ENCODE data around the gene IMMT.
"Not testable (repeated sequence)": the region's sequence is repeated elsewhere in the genome, so short reads cannot be mapped to it uniquely, and the experiment has no call there.

The IMMT gene

DNA sequence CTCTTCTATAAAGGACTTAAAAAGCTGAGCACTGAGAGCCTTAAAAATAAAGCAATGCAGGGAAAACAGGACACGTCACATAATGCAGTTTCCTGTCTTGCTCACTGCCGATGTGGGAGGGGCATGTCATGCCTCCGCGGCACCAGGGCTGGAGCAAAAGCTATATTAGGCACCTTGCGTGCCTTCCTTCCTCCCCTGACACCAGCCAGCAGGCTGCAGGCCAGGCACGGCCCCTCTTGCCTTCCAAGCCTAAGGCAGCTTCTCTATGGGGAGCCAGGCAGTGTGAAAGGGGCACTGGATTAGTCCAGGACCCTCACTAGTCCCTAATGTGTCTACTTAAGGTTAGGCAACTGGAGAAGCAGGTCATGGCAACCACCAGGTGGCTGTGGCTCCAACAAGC is 30.3 kb upstream of the IMMT start:
- DNase-seq, result no peak

DNA sequence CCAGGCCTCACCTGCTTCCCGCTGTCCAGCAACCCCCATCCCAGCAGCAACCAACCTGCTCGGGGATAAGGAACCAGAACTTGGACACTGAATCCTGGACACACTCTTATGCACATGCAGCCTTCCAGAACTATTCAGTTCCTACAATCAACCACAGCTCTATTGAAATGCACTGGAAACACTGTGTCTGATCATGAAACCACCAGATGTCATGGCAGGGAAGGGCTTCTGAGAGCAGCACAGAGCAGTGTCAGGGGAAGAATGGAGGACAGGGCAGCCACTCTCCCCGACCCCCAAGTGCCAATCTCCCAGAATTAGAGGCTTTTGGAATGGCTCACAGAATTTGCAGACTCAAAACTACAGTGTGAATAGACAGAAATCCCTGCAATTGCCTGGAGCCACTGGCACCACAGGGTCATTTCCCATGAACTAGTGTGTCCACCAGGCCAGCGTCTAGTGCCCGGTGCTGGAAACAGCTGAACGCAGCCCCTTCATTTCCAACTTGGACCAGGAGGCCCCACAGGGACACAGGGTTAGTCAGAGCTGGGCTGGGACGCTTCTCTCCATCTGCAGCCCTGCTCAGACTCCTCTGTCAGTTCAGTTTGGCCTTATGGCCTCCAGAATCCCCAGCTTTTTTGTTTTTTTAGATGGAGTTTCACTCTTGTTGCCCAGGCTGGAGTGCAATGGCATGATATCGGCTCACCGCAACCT is 29.5 kb upstream of the IMMT start:
- DNase-seq, result no peak

DNA sequence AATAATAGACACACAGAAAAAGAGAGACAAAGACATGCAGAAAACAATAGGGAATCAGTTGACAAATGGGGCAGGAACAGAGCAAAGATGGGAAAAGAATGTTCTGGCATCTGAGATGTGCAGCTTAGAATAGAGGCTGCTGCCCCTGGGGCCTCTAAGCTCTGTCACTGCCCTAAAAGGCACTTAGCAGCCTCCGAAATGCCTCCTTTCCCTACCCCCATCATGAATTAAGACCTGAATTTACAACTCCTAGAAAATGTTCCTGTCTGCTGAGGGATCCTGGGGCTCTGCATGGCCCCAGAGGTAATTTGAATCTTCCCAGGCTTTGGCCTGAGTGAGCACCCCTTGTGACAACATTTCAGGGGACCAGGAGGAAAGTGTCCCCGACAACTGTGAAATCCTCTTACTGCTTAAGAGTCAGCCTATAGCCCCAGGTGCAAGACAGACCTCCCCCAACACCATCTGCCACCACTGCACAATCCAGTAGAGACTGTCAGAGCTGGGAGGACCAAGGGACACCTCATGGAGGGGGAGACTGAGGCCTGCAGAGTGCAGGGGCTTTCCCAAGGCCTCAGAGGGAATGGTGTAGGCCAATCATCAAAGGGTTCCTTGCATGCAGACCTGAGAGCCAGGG is 28.8 kb upstream of the IMMT start:
- no peak for DNase-seq

DNA sequence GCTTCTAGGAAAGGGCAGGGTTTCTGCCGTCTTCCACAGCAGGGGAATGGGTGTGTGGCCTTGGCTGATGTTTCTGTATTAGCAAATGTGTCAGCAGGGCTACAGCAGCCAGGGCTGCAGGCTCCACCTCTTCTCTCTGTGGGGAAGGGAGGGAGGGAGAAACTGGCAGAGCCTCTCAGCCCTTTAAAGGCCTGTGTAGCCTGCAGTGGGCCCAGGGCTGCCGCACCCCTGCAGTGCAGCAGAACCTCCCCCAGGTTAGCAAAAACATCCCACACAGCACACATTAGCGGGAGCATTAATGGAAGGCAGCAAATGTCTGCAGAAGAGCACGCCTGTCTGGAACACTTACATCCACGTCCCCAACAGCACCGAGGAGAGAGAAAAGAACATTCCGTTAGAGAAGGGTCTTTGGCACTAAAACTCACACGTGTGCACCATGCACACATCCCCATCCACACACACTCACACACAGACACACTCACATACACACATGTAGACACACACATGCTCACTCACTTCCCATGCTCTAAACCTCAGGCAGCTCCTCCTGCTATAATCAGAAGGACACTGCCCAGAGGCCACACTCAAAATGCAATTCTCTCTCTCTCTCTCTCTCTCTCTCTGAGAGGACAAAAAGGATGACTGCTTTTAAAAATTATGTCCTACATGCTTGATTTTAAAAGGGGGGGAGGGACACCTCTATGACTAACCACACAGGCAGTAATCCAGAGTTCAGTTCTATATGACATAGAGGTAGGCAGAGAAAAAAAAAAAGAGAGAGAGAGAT is 28.1 kb upstream of the IMMT start:
- no peak for DNase-seq

DNA sequence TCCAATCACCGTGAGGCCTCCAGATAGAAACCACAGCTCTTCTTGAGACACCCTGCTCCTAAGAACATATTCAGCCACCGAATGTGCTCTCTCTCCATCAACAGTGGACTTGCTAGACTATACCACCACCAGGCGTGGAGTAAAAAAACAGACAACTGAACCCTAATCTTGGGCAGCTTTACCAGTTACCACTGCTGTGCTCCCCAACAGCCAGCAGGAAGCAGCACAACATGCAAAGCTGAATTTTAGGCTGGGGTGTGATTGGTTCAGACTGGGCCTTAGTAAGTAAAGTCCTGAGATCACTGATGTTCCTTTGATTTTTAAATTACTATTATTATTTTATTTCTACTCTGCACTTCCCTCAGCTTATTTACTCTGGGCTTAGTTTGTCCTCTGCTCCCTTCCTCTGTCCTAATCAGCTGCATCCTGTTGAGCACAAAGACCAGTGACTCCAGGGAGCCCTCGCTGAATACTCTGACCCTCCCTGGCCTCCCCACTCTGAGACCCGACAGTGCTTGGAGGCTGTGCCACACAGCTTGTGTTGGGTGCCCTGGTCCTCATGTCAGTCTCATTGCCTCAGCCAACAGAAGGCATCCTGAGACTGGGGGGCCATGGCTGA is 25.9 kb upstream of the IMMT start:
- no peak for DNase-seq

DNA sequence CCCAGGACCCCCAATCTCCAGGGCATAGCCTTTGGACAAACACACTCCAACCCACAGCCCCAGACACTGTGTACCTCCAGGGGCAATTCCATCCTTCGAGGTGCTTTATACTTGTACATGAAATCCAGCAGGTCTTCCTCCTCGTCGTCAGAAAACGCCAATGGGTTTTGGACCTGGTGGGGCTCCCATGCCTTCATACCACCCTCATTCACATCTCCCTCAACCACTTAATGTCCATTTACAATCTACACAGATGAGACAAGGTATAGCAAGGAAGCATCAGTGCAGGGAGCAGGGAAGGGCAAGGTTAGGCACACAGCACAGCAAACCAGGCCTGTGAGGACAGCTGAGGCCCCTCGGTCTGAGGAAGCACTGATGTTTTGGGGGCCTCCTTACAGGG is 24.6 kb upstream of the IMMT start:
- DNase-seq, result no peak

DNA sequence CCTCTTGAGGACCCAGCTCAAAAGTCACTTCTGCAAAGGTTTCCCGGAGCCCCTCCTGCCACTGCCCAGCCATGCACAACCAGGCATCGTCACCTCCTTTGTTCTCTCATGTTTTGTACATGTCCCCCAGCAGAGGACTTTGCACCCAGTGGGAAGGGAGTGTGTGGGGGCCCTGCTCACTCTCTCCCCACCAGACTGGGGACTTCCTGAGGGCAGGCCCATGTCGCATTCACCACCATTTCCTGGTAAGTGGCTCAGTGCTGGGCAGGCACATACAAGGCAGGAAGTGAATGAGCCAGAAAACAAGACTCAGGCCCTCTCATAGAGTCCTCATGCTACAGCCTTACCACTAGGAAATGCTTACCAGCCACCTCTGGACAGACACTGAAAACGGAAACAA is 22.9 kb upstream of the IMMT start:
- DNase-seq, result no peak

DNA sequence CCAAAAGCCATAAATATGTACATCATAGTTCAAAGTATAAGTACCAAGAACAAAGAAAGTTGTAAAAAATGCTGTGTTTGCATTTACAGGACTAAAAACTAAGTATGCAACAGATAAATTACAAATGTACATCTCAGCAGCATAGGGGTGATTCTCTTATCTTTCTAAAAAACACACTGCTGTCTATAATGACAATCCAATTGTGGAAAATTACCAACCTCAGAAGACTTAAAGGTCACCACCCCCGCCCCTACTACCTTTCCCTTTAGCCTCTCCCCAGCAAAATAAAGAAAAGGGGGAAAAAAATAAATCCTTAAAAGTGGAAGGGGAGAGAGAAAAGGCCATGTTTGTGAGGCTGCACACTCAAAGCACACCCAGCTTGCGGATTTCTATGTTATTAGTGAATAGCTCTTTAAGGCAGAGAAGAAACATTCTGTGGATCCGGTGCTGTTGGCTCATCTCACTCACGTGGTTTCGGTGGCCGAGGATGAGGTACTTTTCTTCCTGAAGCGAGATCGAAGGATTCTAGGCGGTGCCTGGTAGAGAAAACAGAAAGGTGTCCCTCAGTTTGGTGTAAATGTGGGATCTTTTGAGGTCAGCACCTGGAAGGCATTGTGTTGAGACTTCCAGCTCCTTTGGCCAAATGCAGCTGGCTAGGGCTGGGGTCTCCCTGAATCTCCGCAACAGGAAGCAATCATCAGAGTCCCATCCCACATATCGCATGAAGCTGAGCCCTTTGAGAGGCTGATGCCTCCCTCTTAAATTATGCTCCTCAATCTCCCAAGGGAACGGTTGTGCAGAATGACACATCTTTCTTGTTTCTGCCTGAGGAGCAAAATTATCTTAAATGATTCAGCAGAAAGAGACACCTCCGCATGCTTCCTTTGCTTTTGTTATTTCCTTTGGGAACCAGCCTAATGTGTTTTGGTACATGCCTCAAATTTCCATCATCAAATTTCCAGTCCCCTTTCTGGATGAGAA is 21.6 kb upstream of the IMMT start:
- DNase-seq, result no peak

DNA sequence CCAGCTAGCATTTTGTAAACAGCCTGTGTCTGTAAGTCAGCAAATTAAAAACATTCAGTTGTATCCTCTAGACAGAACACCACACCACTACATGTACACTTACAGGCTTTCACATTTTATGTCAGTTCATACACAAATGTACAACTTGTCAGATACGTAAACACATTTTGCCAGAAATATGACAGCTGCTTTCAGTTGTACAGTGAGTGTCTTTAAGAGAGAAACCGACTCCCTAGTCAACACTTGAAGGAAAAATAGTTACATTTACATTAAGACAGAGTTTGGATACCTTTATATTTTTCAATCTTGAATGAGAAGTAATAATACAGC is 19.2 kb upstream of the IMMT start:
- DNase-seq, result no peak

DNA sequence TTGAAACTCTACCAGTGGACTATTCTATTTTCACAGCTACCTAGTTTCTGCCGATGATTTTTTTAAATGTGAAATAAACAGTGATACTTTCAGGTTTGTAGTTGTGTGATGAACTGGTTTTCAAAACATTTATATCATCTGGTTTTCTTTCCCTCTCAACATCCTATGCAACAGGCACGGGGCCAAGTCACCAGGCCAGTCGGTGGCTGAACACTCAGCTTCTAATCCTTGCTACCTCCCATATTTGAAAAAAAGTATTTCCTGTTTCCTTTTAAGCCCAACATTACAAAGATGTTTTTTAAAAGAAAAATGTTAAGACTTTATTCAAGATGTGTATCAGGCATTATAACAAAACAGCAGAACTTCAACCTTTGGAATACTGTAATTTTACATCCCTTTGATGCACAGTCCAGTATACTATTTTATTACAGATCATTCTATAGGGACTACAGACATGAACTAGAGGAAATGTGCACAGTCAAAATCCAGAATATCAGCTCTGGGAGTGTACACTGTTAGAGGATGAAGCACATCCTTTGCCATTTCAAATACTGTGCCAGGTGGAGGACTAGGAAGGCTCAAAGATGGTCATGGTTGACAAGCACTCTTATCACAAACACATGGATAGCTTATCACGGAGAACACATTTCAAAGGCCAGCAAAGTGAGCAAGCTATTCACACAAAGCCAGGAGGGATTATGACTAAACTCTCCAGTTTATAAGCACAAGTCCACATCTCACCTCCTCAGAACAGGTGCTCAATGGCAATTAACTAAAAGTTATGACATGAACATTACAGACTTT is 18.6 kb upstream of the IMMT start:
- DNase-seq, result no peak

DNA sequence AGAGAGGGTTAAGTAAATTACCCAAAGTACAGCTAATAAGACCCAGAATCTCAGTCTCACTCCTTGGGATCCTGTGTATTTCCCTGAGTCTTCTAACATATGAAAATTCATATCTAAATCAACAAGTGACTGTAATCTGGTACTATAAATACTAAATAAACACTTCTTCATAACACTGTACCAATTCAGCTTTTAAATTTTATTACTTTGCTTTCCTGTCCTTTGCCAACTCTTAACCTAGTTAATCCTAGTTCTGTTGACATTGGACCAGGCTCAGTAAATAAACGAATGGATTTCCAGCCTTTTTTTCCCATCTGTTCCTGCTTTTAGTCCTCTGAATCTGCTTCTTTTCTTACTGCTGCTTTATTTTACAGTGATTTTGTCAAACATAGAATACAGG is 17.8 kb upstream of the IMMT start:
- DNase-seq, result no peak

DNA sequence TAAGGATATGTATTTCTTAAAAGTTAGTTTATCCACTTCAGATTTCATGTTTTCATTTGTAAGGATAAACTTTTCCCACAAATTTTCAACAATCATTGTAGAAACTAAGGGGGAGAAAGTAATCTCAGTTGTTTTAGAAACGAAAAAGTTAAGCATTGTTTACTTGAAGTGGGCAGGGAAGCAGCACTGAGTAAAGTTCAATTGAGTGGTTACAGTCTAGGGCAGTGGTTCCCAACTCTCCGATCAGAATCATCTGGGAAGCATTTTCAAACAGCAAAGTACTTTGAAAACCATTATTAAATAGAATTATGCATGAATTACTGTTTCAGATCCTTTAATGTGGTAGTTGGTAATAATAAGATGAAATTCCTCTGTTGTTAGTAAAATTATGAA is 16.5 kb upstream of the IMMT start:
- DNase-seq, result no peak

DNA sequence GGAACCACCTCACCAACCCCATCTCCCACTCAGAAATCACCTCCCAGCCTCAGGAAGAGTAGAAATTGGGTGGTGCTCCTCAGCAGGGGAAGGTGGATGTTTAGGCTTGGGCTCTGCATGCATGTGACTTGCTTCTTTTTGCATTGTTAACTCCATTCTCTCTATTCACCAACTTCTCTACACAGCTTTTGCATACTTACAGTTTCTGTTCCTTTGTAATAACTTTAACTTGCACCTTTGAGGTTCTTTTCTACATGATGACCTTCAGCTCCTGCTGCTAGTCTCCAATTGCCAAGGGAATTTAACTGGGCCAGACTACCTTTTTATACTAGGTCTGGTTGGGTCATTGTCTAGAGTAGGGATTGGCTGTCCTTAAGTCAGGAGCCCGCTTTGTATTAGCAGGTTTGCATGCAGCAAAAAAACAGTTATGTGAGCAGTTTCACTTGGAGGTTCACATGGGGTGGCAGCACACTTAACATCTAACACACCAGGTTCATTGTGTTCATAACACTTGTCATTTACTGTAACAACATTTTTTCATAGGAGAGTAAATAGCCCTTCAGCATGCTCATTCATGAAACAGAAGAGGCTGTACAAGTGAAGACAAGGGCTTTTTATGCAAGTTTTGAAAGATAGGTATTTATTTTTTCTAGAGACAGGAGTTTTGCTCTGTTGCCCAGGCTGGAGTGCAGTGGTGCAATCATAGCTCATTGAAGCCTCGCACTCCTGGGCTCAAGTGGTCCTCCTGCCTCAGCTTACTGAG is 16.0 kb upstream of the IMMT start:
- no peak for DNase-seq

DNA sequence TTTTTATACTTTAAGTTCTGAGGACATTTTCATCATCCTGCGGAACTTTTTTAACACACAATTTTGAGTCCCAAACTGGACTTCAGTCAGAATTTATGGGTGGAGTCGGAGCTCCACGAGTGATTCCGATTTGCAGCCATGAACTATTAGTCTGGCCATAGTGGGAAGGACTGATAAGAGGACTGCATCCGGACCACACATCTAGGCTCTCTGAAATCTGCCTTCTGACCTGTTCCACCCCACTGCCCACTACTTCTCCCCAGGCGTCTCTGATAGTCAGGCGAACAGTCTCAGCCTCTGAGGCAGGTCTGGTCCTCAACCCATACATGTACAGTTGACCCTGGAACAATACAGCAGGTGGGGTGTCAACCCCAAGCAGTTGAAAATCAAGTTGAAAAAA is 9.2 kb upstream of the IMMT start:
- no peak for DNase-seq

DNA sequence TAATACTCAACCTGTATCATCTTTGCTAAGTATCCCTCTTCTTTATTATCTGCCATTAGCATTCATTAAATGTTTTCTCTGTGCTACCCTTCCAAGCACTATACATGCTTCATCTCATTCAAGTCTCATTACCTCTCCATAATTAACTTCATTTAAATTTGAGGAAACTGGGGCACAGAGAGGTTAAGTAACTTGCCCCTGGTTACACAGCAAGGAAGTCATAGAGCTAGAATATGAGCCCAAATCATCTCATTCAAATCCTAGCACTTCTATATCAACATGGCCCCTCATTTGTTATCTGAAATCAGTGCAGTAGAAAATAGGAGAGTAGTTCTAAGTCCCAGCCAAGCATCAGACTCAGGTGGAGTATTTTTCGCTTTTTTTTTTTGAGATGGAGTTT is 8.4 kb upstream of the IMMT start:
- no peak for DNase-seq

DNA sequence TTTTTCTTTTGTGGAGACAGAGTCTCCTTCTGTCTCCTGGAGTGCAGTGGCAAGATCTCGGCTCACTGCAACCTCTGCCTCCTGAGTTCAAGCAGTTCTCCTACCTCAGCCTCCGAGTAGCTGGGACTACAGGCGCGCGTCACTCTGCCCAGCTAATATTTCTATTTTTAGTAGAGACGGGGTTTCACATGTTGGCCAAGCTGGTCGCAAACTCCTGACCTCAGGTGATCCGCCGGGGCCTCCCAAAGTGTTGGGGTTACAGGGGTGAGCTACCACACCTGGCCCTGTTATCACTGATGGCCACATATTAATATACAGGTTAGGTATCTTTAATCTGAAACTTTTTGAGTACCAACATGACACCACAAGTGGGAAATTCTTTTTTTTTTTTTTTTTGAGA is 7.4 kb upstream of the IMMT start:
- no peak for DNase-seq

DNA sequence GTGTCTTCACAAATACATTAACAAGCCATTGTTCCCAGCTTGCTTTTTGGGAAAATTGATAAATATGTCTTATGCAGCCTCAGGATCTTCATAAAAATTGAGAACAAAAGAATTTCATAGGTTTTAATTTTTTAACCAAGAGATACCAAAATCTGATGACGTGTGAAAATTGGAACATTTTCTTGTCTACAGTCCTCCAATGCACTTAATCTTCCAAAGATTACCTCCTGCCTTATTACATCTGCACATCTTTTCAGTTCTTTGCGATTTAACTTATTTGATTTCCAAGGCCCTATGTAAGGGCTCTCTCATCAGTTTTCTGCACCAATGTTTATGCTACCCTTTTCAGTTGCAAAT is 7.1 kb upstream of the IMMT start:
- DNase-seq, result no peak

DNA sequence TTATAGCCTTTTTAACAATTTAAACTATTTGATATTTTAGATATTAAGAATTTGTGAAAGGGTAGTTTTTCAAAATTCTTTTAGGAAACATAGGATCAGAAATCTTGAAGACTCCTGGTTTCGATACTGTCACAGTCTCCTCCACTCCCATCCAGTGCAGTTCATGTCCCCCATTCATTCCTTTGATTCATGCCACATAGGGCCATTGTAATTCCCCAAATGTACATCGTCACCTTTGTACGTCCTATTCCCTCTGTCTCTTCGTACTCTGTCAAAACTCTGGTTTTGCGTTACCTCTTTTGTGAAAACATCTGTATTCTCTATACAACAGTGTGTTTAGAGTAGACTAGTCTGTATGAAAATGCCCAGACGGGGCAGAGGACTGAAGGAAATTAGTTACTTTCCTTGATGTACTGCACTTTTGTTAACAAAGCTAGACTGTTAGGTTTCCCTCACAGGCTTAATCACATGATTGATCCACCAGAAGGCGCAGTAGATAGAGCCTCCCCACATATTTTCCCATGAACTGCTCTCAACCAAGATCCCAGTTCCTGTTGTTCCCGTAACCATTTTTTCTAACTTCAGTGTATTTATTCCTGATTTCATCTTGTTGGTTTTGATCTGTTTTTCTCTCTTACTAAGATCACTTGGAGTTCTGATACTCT is 6.5 kb upstream of the IMMT start:
- DNase-seq, result no peak

DNA sequence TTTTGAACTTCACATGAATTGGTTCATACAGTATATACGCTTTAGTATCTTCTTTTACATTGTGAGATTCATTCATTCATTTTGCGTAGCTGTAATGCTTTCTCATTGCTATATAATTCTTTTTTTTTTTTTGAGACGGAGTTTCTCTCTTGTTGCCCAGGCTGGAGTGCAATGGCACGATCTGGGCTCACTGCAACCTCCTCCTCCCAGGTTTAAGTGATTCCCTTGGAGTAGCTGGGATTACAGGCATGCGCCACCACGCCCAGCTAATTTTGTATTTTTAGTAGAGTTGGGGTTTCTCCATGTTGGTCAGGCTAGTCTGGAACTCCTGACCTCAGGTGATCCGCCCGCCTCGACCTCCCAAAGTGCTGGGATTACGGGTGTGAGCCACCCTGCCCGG is 5.3 kb upstream of the IMMT start:
- DNase-seq, result not testable (repeated sequence)

DNA sequence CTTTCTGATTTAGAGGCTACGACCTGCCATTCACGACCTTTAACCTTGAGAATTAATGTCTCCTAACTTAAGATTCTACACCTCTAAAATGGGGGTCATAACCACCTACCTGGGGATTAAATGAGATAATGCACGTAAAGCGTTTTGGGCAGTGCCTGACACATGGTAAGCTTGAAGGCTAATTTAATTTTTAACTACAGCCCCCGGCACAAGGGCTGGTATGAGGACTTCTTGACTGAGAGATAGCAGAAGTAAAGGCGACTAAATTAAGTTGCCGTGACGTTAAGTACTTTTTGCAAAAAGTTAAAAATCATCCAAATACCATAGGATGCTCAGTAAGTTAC is 4.5 kb upstream of the IMMT start:
- DNase-seq, result no peak
